HEK293 (cell line): ENCODE data around the gene ADAMTSL2.

Experiments
- CTCF ChIA-PET: fragments of 350-600 bp; formaldehyde crosslinking; extraction: SDS; loops from one replicate; lab custom pipeline; 2021; ENCODE audit warnings: antibody characterized with exemption; lab: Yijun Ruan, JAX
- POLR2A ChIA-PET: fragments of 300-600 bp; formaldehyde crosslinking; extraction: SDS; loops from one replicate; lab custom pipeline; 2020; ENCODE audit warnings: antibody characterized with exemption, inconsistent platforms; lab: Yijun Ruan, JAX
- H3K27ac ChIP-seq: fragments of 200-500 bp; sonication (Bioruptor generic); 2 replicates; pipeline ENCODE4 v1.5.1; 2014; ENCODE audit warnings: low read depth, low read length, control low read depth, inconsistent platforms; ENCODE audit errors: extremely low read depth
- H3K36me3 ChIP-seq, 2 experiments: fragments of 200-500 bp in 1 of 2; sonication (Bioruptor generic) in 1 of 2; 1 replicate in 1 of 2; 2 replicates in 1 of 2; pipeline ENCODE4 v1.5.1; 2014 to 2017; ENCODE audit warnings: inconsistent platforms in 2 of 2, low read length in 2 of 2; ENCODE audit not compliant: control insufficient read depth in 2 of 2, insufficient read depth in 1 of 2
- H3K4me1 ChIP-seq: fragments of 200-500 bp; sonication (Bioruptor generic); 2 replicates; pipeline ENCODE4 v1.5.1; 2014; ENCODE audit warnings: mild to moderate bottlenecking, low read length, inconsistent platforms; ENCODE audit not compliant: control insufficient read depth, insufficient read depth
- H3K4me3 ChIP-seq: 2 replicates; pipeline ENCODE4 v1.5.1; 2011; ENCODE audit warnings: low read depth, mild to moderate bottlenecking, control low read depth, low read length, moderate library complexity
- H3K9me3 ChIP-seq: fragments of 200-500 bp; sonication (Bioruptor generic); 2 replicates; pipeline ENCODE4 v1.5.1; 2014; ENCODE audit warnings: low read depth, low read length, inconsistent platforms; ENCODE audit not compliant: control insufficient read depth, insufficient read depth
- EGR2 ChIP-seq: fragments of 450-650 bp; formaldehyde crosslinking; IDR thresholded peaks from 2 replicates; pipeline ENCODE4 v1.5.1; 2016; ENCODE audit warnings: low read depth, missing biosample characterization, missing genetic modification characterization
- GLIS1 ChIP-seq: fragments of 450-650 bp; formaldehyde crosslinking; IDR thresholded peaks from 2 replicates; pipeline ENCODE4 v1.5.1; 2016; ENCODE audit warnings: missing biosample characterization, missing genetic modification characterization
- MYNN ChIP-seq: fragments of 450-650 bp; formaldehyde crosslinking; IDR thresholded peaks from 2 replicates; pipeline ENCODE4 v1.5.1; 2016; ENCODE audit warnings: missing biosample characterization, missing genetic modification characterization, borderline replicate concordance
- OSR2 ChIP-seq: fragments of 450-650 bp; formaldehyde crosslinking; IDR thresholded peaks from 2 replicates; pipeline ENCODE4 v1.5.1; 2016; ENCODE audit warnings: missing biosample characterization, missing genetic modification characterization
- ZBTB1 ChIP-seq: fragments of 450-650 bp; formaldehyde crosslinking; IDR thresholded peaks from 2 replicates; pipeline ENCODE4 v1.5.1; 2016; ENCODE audit warnings: missing biosample characterization, missing genetic modification characterization
- ZNF10 ChIP-seq: fragments of 450-650 bp; formaldehyde crosslinking; IDR thresholded peaks from 2 replicates; pipeline ENCODE4 v1.5.1; 2017; ENCODE audit warnings: missing biosample characterization, missing genetic modification characterization
- ZNF16 ChIP-seq: fragments of 450-650 bp; formaldehyde crosslinking; IDR thresholded peaks from 2 replicates; pipeline ENCODE4 v1.5.1; 2016; ENCODE audit warnings: low read depth, missing biosample characterization, missing genetic modification characterization
- ZNF266 ChIP-seq: fragments of 450-650 bp; formaldehyde crosslinking; IDR thresholded peaks from 2 replicates; pipeline ENCODE4 v1.5.1; 2016; ENCODE audit warnings: missing biosample characterization, missing genetic modification characterization, low read depth
- ZNF354C ChIP-seq: fragments of 450-650 bp; formaldehyde crosslinking; IDR thresholded peaks from 2 replicates; pipeline ENCODE4 v1.5.1; 2016; ENCODE audit warnings: missing biosample characterization, missing genetic modification characterization, low read depth, borderline replicate concordance
- ZNF416 ChIP-seq: fragments of 450-650 bp; formaldehyde crosslinking; IDR thresholded peaks from 2 replicates; pipeline ENCODE4 v1.5.1; 2016; ENCODE audit warnings: missing biosample characterization, missing genetic modification characterization
- ZNF548 ChIP-seq: fragments of 450-650 bp; formaldehyde crosslinking; IDR thresholded peaks from 2 replicates; pipeline ENCODE4 v1.5.1; 2016; ENCODE audit warnings: missing biosample characterization, missing genetic modification characterization
- ZNF560 ChIP-seq: fragments of 450-650 bp; formaldehyde crosslinking; IDR thresholded peaks from 2 replicates; pipeline ENCODE4 v1.5.1; 2017; ENCODE audit warnings: missing biosample characterization, missing genetic modification characterization, borderline replicate concordance
- ZSCAN23 ChIP-seq: fragments of 450-650 bp; formaldehyde crosslinking; IDR thresholded peaks from 2 replicates; pipeline ENCODE4 v1.5.1; 2016; ENCODE audit warnings: missing biosample characterization, missing genetic modification characterization
- TF ChIP-seq, protein P1 (sequence below): fragments of 450-650 bp; formaldehyde crosslinking; IDR thresholded peaks from 2 replicates; pipeline ENCODE4 v1.5.1; 2016; ENCODE audit warnings: missing biosample characterization, missing genetic modification characterization
- TF ChIP-seq, protein P2 (sequence below): fragments of 450-650 bp; formaldehyde crosslinking; IDR thresholded peaks from 2 replicates; pipeline ENCODE4 v1.5.1; 2016; ENCODE audit warnings: missing biosample characterization, missing genetic modification characterization
- TF ChIP-seq, protein P3 (sequence below): fragments of 450-650 bp; formaldehyde crosslinking; IDR thresholded peaks from 2 replicates; pipeline ENCODE4 v1.5.1; 2016; ENCODE audit warnings: missing biosample characterization, missing genetic modification characterization
- TF ChIP-seq, protein P4 (sequence below): fragments of 450-650 bp; formaldehyde crosslinking; IDR thresholded peaks from 2 replicates; pipeline ENCODE4 v1.5.1; 2016; ENCODE audit warnings: missing biosample characterization, missing genetic modification characterization

Gene ADAMTSL2

DNA sequence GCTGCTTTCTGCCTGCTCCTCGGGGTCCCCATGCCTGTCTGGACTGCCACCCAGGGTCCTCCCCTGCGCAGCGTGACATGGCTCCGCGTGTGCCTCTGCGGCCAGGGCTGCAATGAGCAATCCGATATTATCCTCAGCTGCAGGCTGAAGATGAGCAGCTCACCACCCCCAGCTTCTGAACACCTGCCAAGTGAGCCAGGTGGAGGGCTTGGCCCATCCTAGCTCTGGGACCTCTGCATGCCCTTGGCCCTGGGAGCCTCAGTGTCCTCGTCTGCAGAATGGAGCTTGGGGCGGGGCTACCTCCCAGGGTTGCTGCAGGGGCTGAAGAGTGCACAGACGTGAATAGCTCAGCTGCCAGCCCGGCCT is 5.6 kb upstream of the ADAMTSL2 start:
- Histone ChIP-seq H3K36me3 (no peaks in the 10 kb centered on the region), H3K9me3 (no peaks in the 10 kb centered on the region), H3K27ac (no peak overlapping the region), H3K4me1 (no peaks in the 10 kb centered on the region), H3K4me3 (no peak overlapping the region)
- CTCF ChIA-PET = interaction anchor here (0.7 to 1.1 kb wide), 6 partner anchors 192 to 630 kb away, joined by 3 to 5 read pairs (median 4); no protein-coding TSS in a partner anchor
- POLR2A ChIA-PET = interaction anchor here (0.6 kb wide), 1 partner anchor 72 kb away, joined by 3 read pairs; no protein-coding TSS in a partner anchor
- TF ChIP-seq GLIS1 (tag by site-specific recombination) = 0 out of 2 replicates have a peak, but pooled peaks have one; percentile 7
- TF ChIP-seq, protein P1, sequence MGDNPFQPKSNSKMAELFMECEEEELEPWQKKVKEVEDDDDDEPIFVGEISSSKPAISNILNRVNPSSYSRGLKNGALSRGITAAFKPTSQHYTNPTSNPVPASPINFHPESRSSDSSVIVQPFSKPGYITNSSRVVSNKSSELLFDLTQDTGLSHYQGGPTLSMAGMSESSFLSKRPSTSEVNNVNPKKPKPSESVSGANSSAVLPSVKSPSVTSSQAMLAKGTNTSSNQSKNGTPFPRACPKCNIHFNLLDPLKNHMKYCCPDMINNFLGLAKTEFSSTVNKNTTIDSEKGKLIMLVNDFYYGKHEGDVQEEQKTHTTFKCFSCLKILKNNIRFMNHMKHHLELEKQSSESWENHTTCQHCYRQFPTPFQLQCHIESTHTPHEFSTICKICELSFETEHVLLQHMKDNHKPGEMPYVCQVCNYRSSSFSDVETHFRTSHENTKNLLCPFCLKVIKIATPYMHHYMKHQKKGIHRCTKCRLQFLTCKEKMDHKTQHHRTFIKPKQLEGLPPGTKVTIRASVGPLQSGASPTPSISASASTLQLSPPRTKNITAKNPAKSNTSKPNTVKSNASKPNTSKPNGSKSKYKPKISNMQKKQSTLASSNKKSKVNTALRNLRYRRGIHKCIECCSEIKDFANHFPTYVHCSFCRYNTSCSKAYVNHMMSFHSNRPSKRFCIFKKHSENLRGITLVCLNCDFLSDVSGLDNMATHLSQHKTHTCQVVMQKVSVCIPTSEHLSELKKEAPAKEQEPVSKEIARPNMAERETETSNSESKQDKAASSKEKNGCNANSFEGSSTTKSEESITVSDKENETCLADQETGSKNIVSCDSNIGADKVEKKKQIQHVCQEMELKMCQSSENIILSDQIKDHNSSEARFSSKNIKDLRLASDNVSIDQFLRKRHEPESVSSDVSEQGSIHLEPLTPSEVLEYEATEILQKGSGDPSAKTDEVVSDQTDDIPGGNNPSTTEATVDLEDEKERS (tag by site-specific recombination) = no peak
- TF ChIP-seq ZNF266 (tag by site-specific recombination) = no peak
- TF ChIP-seq OSR2 = no peak

DNA sequence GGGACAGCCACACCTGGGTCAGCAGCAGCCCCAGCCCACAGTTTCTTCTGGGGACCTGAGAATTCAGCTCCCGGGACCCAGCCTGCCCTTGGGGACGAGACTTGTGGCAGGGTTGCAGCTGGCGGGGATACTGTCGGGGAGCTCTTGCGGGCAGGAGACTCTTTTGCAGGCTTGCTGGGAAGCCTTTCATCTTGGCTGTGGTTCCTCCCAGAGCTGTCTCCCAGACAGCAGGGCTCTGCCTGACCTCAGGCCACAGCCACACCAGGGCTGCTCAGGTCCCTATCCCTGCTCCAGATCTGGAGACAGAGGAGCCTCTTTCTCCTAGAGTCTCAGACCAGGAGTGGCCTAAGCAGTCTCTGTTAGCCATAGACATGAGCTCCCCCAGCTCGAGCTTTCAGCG is 5.0 kb upstream of the ADAMTSL2 start:
- CTCF ChIA-PET = interaction anchor here (0.7 to 1.1 kb wide), 6 partner anchors 120 to 464 kb away, joined by 4 to 5 read pairs (median 4); no protein-coding TSS in a partner anchor
- POLR2A ChIA-PET = interaction anchor here (0.6 to 1.0 kb wide), 2 partner anchors 50 to 71 kb away, joined by 3 read pairs; partner anchors contain the start of gene SLC2A6
- no peaks in the 10 kb centered on the region for H3K36me3 ChIP-seq
- H3K27ac ChIP-seq = no peak overlapping the region
- H3K4me3 ChIP-seq = no peak overlapping the region
- TF ChIP-seq, protein P2, sequence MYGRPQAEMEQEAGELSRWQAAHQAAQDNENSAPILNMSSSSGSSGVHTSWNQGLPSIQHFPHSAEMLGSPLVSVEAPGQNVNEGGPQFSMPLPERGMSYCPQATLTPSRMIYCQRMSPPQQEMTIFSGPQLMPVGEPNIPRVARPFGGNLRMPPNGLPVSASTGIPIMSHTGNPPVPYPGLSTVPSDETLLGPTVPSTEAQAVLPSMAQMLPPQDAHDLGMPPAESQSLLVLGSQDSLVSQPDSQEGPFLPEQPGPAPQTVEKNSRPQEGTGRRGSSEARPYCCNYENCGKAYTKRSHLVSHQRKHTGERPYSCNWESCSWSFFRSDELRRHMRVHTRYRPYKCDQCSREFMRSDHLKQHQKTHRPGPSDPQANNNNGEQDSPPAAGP (tag by site-specific recombination) = no peak
- no peak for TF ChIP-seq ZNF548 (tag by site-specific recombination)
- TF ChIP-seq ZNF16 (tag by site-specific recombination) = no peak
- TF ChIP-seq, protein P3, sequence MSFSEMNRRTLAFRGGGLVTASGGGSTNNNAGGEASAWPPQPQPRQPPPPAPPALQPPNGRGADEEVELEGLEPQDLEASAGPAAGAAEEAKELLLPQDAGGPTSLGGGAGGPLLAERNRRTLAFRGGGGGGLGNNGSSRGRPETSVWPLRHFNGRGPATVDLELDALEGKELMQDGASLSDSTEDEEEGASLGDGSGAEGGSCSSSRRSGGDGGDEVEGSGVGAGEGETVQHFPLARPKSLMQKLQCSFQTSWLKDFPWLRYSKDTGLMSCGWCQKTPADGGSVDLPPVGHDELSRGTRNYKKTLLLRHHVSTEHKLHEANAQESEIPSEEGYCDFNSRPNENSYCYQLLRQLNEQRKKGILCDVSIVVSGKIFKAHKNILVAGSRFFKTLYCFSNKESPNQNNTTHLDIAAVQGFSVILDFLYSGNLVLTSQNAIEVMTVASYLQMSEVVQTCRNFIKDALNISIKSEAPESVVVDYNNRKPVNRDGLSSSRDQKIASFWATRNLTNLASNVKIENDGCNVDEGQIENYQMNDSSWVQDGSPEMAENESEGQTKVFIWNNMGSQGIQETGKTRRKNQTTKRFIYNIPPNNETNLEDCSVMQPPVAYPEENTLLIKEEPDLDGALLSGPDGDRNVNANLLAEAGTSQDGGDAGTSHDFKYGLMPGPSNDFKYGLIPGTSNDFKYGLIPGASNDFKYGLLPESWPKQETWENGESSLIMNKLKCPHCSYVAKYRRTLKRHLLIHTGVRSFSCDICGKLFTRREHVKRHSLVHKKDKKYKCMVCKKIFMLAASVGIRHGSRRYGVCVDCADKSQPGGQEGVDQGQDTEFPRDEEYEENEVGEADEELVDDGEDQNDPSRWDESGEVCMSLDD (tag by site-specific recombination) = no peak
- no peak for TF ChIP-seq ZNF560
- no peaks in the 10 kb centered on the region for H3K9me3 ChIP-seq
- H3K4me1 ChIP-seq = no peaks in the 10 kb centered on the region

DNA sequence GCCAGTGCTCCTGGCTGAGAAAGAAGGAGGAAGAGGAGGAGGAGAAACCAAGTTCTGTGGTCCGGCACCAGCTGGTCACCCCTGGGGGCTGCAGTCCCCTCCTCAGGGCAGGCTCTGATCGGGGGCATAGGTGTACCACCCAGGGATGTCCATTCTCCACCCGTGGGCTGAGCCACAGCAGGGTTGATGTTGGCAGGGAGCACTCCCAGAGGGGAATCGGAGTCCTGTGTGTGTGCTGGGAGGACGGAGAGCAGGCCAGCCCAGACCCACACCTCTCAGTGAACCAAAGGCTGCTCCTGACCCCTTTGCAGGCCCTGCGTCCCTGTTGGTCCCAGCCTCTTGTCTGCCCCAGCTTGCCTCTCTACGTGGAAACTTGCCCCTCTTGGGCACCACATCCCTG is 4.6 kb upstream of the ADAMTSL2 start:
- H3K27ac ChIP-seq = no peak overlapping the region
- CTCF ChIA-PET = interaction anchor here (0.7 to 1.1 kb wide), 5 partner anchors 119 to 464 kb away, joined by 4 to 5 read pairs (median 4); no protein-coding TSS in a partner anchor
- TF ChIP-seq ZSCAN23 (tag by site-specific recombination) = no peak
- TF ChIP-seq, all 188 proteins: peak for 0
- H3K9me3 ChIP-seq = no peaks in the 10 kb centered on the region
- H3K36me3 ChIP-seq = no peaks in the 10 kb centered on the region
- H3K4me1 ChIP-seq = no peaks in the 10 kb centered on the region
- POLR2A ChIA-PET = interaction anchor here (1.0 kb wide), 1 partner anchor 51 kb away, joined by 3 read pairs; the partner anchor contains the start of gene SLC2A6
- no peak overlapping the region for H3K4me3 ChIP-seq

DNA sequence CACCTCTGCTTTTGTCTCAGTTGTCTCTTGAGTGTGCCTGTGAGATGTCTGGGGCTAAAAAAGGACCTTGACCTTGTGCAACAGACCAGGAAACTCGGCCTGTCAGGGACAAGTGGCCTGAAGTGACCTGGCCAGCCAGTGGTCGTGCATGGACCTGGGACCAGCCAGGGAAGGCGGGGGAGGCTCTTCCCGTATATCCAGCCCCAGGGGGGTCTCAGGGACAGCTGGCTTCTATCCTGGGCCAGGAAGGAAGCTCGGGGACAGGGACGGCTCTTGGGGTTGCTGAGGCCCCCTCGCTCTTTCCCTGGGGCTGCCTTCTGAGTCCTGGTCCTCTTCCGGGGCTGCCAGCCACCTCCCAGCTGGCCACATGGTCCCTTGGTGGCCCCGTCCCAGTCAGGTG is 3.2 kb upstream of the ADAMTSL2 start:
- CTCF ChIA-PET = interaction anchor here (0.6 to 3.3 kb wide), 2 partner anchors 43 to 195 kb away, joined by 3 to 36 read pairs; no protein-coding TSS in a partner anchor
- no peaks in the 10 kb centered on the region for H3K9me3 ChIP-seq
- H3K27ac ChIP-seq = no peak overlapping the region
- no peak overlapping the region for H3K4me3 ChIP-seq
- H3K4me1 ChIP-seq = no peaks in the 10 kb centered on the region
- POLR2A ChIA-PET = no interaction called here
- H3K36me3 ChIP-seq = no peaks in the 10 kb centered on the region
- TF ChIP-seq EGR2 (tag by site-specific recombination) (no peak), ZNF10 (tag by site-specific recombination) (no peak), ZNF354C (tag by site-specific recombination) (no peak), ZBTB1 (no peak), ZNF416 (no peak), MYNN (tag by site-specific recombination) (no peak)
- TF ChIP-seq, protein P4, sequence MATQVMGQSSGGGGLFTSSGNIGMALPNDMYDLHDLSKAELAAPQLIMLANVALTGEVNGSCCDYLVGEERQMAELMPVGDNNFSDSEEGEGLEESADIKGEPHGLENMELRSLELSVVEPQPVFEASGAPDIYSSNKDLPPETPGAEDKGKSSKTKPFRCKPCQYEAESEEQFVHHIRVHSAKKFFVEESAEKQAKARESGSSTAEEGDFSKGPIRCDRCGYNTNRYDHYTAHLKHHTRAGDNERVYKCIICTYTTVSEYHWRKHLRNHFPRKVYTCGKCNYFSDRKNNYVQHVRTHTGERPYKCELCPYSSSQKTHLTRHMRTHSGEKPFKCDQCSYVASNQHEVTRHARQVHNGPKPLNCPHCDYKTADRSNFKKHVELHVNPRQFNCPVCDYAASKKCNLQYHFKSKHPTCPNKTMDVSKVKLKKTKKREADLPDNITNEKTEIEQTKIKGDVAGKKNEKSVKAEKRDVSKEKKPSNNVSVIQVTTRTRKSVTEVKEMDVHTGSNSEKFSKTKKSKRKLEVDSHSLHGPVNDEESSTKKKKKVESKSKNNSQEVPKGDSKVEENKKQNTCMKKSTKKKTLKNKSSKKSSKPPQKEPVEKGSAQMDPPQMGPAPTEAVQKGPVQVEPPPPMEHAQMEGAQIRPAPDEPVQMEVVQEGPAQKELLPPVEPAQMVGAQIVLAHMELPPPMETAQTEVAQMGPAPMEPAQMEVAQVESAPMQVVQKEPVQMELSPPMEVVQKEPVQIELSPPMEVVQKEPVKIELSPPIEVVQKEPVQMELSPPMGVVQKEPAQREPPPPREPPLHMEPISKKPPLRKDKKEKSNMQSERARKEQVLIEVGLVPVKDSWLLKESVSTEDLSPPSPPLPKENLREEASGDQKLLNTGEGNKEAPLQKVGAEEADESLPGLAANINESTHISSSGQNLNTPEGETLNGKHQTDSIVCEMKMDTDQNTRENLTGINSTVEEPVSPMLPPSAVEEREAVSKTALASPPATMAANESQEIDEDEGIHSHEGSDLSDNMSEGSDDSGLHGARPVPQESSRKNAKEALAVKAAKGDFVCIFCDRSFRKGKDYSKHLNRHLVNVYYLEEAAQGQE (tag by site-specific recombination) = no peak
